ENCODE data around the gene DCLK1.

DNA sequence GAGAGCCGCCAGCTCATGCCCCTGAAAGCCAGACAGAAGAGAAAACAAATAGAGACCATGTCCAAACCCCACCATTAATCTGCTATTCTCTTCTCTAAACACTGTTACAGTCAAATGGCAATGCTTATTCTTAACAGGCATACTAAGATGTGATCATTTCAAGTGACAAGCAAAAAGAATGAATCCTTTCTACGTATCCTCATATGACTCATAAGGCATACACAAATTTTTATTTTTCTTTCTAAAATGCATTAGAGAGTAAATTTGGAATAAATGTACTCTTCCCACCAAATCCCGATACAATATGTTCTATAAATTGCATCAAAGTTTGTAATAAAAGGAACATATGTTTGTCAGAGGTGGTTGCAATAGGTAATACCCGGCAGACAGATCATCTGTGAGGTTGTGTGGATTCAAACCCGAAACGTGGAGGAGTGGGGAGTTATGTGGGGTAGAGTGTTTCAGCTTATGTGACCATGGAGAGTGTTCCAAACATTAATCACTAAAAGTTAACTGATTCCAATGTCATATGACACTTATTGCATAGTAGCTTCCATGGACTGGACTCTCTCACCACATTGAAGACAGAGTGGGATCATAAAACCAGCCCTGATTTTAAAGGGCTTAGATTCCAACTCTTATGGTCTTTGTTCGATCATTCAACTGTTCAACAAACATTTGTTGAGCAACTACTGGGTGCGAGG lies 213.1 kb downstream of the DCLK1 start:
- TF ChIP-seq, protein P1, sequence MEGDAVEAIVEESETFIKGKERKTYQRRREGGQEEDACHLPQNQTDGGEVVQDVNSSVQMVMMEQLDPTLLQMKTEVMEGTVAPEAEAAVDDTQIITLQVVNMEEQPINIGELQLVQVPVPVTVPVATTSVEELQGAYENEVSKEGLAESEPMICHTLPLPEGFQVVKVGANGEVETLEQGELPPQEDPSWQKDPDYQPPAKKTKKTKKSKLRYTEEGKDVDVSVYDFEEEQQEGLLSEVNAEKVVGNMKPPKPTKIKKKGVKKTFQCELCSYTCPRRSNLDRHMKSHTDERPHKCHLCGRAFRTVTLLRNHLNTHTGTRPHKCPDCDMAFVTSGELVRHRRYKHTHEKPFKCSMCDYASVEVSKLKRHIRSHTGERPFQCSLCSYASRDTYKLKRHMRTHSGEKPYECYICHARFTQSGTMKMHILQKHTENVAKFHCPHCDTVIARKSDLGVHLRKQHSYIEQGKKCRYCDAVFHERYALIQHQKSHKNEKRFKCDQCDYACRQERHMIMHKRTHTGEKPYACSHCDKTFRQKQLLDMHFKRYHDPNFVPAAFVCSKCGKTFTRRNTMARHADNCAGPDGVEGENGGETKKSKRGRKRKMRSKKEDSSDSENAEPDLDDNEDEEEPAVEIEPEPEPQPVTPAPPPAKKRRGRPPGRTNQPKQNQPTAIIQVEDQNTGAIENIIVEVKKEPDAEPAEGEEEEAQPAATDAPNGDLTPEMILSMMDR (IDR thresholded peaks at IDR 0.05), result no peak
- TF ChIP-seq POLR2A (IDR thresholded peaks at IDR 0.05) (no peak), EP300 (IDR thresholded peaks at IDR 0.05) (no peak)
